Stimulated activated CD8-positive, alpha-beta memory T cell treated with anti-CD3 and anti-CD28 coated beads, Interleukin-7, amount 100 ng/mL, for 1 hour (primary cell): Measurements from ENCODE around the gene USHBP1.

Source experiments
- DNase-seq, 2 donors: peaks; one replicate each; pipeline ENCODE4 v3.0.0-alpha.2; 2020; ENCODE audit warnings: low read depth in 2 of 2

The USHBP1 gene

DNA sequence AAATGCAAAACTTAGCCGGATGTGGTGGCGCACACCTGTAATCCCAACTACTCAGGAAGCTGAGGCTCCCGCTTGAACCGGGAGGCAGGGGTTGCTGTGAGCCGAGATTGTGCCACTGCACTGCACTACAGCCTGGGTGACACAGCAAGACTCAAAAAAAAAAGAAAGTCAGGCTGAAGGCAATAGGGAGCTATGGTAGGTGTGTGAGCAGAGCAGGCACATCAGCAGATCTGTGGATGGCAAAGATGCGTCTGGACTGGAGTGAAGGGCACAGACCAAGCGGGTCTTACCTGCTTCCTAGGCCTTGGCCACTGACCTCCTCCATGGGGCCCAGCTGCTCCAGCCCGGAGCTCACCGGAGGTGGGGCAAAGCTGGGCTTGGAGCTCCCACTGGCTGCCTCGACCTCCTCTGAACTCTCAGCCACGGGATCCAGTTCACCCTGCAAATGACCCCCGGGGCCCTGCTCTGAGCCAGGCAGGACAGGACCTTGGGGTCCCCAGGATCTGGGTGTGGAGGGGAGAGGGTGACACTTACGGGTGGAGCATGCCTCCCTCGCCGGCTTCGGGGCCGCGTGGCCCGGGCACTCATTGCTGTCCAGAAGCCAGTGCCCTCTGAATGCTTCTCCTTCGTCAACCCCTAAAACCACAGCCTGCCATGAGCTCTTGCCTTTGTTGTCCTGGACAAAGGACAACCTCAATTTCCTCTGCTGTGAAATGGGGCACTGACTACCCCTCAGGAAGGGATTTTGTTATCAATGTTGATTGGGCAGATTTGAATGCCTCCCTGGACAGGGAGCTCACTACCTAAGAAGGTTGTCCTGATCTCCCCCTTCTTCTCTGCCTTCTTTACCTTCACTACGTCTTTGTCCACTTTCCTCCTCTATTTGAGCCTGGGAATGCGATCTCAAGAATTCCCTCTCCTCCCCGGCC is 569 bp downstream of the USHBP1 start:
- no peak for DNase-seq

DNA sequence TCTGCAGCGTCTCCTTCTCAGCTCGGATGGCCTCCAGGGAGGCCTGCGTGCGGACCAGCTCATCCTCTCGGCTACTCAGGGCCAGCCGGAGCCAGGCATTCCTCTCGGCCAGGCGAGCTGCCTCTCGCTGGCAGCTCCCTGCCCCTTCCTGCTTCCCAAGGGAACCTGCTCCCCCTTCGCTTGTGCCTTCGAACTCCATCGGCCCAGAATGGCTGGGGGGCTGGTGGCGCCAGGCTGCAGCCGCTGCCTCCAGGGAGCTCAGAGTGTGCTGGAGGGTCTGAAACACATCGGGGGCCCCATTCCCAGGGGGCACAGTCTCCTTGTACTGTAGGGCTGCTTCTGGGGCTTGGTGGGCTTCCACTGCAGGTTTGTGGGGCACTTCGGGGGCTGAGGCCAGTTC is 2.0 kb downstream of the USHBP1 start:
- DNase-seq = no peak

DNA sequence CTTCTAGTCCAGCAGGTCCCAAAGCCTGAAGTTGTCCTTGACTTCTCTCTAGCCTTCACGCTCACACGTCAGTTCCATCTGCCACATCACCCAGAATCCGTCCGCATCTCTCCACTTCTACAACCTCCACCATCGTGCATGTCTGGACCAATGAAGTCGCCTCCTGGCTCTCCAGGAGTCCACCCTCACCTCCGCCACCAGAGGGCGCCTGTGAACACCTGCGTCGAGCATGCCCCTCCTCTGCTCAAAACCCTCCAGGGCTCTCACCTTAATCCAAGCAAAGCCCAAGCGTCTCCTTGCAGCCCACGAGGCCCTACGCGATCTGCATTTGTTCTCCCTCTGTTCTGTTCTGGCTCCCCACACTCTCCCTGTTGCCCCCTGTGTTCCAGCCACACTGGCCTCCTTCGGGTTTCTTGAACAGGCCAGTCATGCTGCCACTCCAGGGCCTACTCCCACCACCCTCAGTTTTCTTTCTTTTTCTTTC is 3.7 kb downstream of the USHBP1 start:
- peak; percentile 75 to 81 for DNase-seq

DNA sequence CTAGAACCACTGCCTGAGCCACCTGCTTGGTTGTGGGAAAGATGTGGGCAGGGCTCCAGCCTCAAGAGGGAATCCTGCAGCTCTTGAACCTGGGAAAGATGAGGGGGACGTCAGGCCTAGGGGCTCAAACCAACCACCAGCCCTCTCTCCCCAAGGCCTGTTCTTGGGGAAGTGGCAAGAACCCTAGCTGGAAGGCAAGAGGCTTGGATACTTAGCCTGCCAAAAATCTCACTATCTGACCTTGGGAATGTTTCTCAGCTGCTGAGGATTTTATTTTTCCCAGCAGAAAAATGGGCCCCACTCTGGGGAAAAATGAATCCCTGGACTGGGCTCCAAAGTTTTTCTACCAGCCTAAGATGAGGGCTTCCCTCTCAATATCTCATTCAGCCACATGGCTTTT is 4.6 kb downstream of the USHBP1 start:
- DNase-seq = no peak

DNA sequence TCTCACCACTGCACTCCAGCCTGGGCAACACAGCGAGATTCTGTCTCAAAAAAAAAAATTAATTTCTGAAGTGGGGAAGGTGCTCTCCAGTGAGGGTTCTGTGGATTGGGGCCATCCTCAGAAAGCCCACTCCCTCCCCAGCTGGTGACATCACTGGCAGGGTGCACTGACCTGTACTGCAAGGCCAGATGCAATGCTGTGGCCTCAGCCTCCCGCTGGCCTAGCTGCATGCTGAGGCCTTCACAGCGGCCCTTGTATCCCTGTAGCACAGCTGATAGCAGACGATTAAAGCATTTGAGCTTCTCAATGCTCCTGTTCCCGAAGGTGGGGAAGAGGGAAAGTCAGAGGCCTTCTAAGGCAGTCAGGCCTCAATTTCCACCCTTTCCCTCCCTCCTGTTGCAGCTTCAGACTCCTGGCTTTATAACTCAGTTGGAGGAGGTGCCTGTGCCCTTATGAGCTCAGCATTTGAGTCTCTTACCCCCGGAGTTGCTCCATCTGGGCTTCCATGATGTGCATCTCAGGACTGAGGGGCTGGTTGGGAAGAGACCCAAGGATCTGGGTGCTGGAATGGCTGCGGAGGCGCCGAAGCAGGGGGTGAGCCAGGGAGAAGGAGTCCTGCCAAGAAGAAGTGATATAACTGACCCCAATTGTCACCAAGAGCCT is 5.3 kb downstream of the USHBP1 start:
- no peak for DNase-seq

DNA sequence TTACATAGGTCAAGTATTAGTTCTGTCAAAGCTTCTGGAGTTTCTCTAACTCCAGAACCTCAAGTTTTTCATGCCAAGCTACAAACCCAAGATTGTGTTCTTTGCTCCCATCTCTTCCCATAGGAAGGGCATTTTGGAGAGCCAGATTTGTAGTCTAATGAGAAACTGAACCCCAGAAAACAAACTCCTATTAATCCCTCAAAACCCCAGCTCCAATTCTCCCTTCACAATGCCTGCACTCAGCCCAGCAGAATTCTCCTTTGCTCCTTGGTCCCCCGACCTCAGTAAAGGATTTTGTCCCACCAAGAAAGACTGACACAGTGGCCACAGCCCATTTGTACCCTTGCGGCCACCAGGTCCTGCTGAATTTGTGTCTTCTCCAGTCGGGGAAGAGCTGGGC is 8.4 kb downstream of the USHBP1 start:
- DNase-seq = no peak

DNA sequence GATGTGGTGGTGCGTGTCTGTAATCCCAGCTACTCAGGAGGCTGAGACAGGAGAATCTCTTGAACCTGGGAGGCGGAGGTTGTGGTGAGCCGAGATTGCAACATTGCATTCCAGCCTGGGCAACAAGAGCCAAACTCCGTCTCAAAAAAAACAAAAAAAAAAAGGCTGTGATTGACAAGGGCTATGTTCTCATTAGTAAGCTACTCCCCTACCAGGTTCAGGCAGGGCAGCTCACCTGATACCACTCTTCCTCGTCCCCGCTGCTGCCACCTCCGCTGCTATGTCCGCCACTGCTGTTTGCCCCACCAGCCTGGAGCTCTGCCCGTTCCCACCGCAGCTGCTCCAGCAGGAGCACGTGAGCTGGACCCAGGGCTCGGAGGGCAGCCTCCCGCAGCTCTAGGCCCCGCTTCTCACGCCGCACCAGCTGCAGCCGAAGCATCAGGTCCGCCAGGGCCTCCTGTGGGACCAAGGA is 9.4 kb downstream of the USHBP1 start:
- no peak for DNase-seq

DNA sequence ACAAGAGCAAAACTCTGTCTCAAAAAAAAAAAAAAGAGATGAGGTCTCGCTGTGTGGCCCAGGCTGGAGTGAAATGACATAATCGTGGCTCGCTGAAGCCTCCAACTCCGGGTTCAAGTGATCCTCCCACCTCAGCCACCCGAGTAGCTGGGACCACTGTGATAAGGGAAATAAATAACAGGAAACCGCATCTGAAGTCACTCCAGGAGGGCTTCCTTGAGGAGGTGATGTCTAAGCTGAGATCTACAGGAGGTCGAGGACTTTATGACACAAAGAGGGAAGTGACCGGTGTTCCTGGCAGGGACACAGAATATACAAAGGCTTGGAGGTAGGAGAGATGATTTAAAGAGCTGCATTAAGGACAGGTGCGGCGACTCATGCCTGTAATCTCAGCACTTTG is 9.9 kb downstream of the USHBP1 start:
- no peak for DNase-seq

DNA sequence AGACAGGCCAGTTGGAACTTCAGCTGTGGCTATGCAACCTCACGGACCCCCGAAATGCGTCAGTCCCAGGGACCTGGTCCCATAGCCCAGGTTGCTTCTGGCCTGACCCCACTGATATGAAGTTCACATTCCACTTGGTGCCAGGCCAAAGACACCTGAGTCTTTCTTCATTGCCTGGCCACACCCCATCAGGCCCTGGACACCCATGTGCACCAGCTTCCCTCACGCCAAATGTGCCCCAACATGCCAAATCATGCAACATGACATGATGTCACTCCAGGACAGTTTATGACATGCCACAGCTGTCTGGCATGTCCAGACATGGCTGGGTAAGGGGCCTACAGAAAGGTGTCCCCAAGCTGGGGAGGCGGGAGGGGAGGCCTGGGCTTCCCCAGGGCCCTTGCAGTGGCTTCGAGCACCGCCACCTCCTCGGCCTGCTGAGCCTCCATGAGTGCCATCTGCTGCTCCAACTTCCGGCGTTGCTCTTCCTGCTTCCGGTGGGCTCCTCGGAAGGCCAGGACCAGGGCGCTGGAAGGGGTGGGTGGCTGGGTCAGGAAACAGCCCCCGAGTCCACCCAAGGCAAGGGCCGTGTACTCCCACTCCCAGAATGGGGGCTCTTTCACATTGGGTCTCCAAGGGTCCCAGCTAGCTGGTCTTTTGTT is 14.5 kb downstream of the USHBP1 start:
- no peak for DNase-seq

DNA sequence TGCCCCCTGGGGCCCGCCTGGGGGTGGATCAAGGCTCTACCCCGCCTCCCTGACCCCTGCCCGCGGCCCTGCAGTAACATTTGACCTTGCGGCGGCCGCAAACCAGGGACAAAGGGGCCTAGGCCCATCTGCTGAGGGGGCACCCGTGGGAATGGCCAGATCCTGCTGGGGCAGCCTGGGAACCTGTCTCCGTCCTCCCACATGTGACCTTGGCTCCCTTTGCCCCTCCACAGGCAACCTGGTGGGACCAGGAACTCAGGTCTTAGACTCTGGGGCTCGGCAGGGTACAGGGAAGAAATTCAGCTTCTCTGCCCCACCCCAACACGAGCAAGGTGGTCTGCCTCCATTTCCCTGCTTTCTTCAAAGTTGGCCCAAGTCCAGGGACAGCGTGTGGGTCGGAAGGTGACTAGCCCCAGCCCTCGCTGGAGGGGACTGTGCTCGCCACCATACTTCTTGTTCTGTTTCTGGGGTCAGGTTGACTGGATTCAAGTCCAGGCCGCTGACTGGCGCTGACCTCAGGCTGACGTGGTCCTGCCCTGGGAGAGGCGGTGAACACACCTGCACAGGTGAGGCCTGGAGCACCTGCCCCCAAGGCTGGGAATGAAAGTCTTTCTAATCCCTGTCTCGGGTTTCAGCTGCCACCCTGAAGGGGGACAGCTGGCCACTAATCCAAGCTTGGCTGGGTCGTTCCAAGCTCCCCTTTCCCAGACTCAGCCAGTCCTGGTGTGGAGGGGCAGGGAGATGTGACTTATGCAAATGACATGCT is 16.4 kb downstream of the USHBP1 start:
- DNase-seq = no peak

DNA sequence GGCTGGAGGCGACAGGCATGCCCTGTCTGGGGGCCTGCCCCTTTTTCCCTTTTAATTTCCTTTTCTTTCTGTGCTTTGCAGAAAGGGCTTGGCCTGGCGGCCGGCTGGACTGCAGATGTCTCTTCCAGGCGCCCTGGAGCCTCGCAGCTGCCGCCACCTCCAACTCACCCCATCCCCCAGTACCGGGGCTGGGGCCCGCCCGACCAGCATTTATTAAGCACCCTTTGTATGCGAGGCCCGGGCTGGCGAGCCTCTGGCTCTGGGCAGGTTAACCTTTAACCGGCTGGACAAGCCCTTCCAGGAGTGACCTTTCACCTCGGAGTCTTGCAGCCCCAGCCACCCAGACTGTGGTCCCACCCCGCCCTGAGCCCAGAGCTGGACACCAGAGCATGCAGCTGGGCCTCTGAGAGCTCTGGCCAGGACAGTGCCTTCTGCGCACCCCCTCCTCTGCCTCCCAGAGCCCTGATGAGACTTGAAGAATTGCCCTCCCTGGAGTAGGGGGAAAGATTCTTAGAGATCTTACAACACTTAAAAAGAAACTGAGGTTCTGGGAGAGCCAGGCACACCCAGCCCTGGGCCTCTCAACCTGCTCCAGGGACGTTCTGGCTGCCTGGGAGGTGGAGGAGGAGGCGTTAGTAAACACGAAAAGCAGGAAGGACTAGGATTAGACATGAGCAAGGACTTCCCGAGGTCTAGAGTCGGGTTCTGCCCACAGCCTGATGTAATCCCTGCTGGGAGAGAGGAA is 17.7 kb downstream of the USHBP1 start:
- no peak for DNase-seq

DNA sequence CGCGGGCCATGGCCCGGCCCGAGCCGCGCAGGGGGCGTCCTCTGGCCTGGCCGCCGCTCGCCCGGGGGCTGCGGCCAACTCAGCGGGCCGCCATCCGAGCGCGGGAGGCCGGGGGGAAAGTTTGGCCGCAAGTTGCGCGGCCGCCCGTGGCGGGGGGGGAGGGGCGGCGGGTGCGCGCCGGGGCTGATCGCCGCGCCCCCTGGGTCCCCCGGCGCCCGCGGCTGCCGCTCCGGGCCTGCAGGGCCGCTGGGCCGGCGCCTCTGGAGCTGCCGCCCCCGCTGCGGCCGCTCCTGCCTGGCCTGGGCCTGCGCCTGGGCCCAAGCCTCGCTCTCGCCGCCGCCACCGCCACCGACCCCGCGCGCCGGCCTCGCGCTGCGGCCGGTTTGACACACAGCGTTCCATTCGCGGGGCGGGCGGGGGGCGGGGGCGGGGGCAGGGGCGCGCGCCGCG is 19.0 kb downstream of the USHBP1 start, which contains the start of gene NR2F6:
TSS of gene NR2F6 (minus strand) at position 385 of the 450 bp plus-strand sequence. CDS start 699 bp downstream, outside the sequence.
- no peak for DNase-seq

DNA sequence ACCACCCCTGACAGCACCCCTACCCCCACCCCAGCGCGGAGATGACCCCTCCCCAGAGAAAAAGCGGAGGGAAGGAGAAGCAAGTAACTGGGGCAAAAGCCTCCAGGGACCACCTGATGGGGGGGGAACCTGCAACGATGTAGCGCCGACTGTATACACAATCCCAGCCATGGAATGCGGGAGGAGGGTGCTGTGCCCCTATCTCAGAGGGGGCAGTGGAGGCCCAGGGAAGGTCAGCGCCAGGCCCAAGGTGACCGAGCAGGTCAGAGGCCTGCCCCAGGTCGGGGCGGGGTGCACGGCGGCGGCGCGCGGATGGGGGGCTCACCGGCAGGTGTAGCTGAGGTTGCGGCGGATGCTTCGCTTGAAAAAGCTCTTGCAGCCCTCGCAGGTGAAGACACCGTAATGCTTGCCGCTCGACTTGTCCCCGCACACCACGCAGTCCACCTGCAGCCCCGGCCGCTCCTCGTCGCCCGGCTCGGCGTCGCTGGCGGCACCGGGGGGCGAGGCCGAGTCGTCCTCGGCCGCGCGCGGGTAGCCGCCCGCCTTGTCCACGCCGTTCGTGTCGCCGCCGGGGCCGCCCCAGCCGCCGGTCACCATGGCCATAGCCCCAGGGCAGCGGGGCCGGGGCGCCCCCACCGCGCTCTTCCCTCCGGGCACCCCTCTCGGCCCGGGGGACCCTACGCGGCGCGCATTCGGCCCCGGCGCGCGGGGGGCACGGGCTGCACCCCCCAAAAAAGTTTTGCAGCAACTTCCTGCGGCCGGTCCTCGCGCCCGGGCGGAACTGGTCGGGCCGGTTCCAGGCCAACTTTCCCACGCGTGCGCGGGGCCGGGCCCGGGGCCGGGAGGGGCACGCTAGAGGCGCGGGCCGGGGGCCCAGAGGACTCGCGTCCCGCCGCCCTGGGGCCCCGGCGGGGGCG is 19.7 kb downstream of the USHBP1 start:
- no peak for DNase-seq

DNA sequence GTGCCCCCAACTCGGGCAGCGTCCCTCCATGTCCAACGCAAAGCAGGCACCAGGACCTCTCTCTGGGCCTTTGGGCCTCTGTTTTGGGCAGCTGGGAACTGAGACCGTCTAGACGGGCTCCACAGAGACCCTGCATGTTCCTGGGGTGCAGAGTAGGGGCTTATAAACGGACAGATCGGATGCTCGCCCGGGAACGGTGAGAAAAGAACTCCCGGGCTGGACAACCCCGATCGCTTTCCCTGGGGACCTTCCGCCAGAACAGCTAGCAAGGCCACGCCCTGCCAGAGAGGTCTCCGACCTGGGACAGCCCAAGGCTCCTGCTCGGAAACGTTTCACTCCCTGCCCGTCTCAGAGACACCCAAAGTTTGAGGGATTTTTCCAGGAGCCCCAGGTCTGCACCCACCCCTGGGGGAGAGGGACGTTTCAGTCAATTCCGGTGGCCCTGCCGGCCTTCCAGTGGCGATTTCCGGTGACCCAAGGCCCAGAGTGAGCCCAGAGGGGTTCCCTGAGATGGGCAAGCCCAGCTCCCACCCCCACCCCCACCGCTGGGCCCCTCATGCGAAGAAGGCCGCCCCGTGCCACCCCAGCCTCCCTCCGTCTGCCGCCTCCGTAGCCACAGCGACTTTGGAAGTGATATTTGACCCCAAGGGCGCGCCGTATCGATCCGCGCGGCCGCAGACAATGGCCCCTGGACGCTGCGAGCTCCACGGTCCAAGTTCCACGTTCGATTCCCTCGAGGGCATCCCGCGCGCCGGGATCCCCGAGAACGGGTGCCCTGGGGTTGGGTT is 20.5 kb downstream of the USHBP1 start:
- no peak for DNase-seq

DNA sequence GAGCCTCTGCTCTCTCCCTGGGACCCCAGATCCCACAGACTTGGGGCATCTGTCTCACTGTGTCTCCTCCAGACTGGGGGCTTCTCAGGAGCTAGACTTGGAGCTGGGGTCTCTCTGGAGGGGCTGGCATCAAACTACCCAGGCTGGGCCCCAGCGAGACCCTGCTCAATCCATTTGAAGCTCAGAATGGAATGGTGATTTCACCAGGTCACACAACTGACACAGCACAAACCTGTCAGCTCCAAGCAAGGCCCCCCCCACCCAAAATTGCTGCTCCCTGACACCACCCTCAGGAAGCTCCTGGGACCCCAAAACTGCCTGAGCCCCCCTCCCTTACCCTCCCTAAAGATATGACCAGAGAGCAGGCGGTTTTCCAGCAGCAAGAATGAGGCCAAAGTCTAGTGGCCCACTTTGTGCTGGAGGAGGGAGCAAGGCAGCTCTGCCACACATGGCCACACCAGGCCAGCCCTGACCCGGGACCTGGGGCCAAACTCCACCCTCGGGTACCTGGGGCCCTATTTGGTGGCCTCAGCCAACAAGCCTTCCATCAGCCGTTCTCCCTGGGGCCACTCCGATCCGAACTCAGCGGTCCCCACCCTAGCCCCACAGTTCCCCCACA is 21.2 kb downstream of the USHBP1 start:
- DNase-seq = no peak

DNA sequence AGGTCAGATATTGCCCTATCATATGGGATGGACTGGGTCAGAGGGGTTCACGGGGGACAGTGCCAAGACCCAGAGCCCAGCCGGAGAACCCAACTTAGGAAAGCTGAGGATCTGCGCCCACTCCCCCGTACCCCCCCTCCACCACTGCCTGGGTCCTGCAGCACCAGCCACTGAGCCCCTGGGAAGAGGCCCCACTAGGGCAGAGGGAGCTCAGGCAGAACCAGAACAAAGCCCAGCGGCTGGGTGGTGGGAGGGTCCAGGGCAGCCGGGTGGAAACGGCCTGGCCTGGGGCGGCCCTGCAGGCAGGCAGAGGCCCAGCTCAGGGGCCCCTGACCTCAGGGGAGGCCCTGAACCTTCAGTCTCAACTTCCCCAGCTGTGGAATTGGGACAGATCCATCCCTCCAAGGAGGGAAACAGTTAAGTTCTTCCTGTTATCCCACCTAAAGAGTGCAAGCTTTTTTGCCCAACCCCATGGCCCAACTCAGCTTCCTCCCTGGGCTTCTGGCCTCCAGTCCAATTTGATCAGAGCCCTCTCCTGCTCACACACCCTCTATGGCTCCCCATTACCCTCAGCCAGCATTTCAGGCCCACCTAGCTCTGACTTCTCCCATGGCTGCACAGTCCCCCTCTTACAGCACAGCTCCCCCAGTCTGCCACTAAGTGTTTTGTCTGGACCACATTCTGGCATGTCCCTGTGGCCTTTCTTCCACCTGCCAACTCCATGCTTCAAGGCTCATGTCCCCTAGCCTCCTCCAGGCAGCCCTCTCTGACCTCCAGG is 21.9 kb downstream of the USHBP1 start:
- no peak for DNase-seq

DNA sequence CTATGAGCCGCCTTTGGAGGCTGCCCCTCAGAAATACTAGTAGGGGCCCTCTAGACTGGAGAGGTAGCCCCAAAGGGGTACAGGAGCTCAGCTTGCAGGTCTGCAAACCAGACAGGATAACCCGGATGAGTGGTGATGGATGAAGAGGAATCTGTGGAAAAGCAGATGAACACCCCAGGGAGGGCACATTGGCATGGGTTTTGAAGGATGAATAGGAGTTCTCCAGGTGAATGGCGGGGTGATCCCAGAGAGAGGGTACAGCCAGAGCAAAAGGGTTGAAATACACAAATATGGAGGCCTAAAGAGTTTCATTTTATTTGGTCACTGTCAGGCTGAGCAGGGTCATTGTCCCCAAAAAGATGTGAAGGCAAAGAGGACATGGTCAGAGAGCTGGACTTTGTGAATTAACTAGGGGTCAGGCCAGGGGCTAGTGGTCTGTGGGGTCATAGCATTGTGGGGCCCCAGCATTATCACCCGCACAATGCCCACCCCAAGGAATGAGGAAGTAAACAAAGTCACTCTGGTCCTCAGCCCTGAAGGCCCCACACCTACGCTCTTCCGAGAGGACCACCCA is 23.6 kb downstream of the USHBP1 start:
- no peak for DNase-seq
